Cardiac muscle cell (in vitro differentiated cells and primary cell): Measurements from ENCODE around the gene NAXD. TPM values are rescaled to one million over a fixed set of nuclear protein-coding genes. Genes with fewer than 3 reads are reported as not detected.

Source experiments
- DNase-seq, 2 donors: peaks; one replicate each; pipeline versions ENCODE4 v3.0.0 to v3.0.0-alpha.2; 2010 to 2017; ENCODE audit warnings: low read depth in 1 of 2, low spot score in 1 of 2
- H3K27ac ChIP-seq: fragments of 200-600 bp; sonication (generic); 2 replicates; pipeline ENCODE4 v1.5.1; 2016
- H3K27me3 ChIP-seq: fragments of 200-600 bp; sonication (generic); 2 replicates; pipeline ENCODE4 v1.6.0; 2016; ENCODE audit warnings: control low read depth
- H3K36me3 ChIP-seq: fragments of 200-600 bp; sonication (generic); 2 replicates; pipeline ENCODE4 v1.5.1; 2016; ENCODE audit warnings: control low read depth
- H3K4me1 ChIP-seq: fragments of 200-600 bp; sonication (generic); 2 replicates; pipeline ENCODE4 v1.8.1; 2017; ENCODE audit warnings: low read depth, mild to moderate bottlenecking, mixed run types
- H3K4me3 ChIP-seq: fragments of 200-600 bp; sonication (generic); 2 replicates; pipeline ENCODE4 v1.5.1; 2016; ENCODE audit warnings: mild to moderate bottlenecking
- H3K9me3 ChIP-seq: fragments of 200-600 bp; sonication (generic); 2 replicates; pipeline ENCODE4 v1.5.1; 2017; ENCODE audit warnings: low read depth, mild to moderate bottlenecking, control low read depth
- CTCF ChIP-seq: IDR thresholded peaks from 2 replicates; pipeline ENCODE4 v1.5.1; 2012; ENCODE audit warnings: low read depth, mild to moderate bottlenecking, low read length
- polyA plus RNA-seq: library from polyadenylated mRNA; unstranded; fragments of >200 nt; fragmentation: Nextera tagmentation; extraction: Ambion mirVana; gene quantifications from 2 replicates; pipeline ENCODE4 v1.2.1, GENCODE V29; 2016
- total RNA-seq: library from RNA; depleted of rRNA; stranded (reverse); fragments of >200 nt; gene quantifications from 2 replicates; pipeline ENCODE4 v1.2.3, GENCODE V29; 2016

Gene NAXD
- total and polyA plus RNA-seq, 2 experiments from 2014 or later: 36.8 to 40.7 TPM

DNA sequence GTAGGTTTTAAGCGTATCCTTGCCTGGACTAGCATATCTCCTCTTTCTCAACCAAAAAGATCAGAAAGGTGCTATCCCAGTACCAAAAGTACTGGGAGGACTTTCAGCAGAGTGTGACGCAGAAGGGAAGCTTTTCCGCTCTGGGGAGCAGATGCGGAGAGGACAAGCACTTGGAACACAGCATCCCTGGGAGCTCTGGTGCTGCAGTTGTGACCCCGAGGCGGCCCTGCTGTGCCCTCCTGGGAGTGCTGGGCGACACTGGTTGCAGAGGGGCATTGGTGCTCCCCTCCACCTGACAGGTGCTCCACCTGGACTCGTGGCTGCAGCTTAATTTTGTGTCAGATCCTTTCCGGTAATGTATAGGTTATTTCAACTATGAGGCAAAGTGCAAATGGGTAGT, 3.4 kb downstream of the NAXD start:
- Histone ChIP-seq H3K27me3 (no peaks in the 10 kb centered on the region), H3K36me3 (no peaks in the 10 kb centered on the region), H3K4me3 (no peak overlapping the region), H3K9me3 (no peaks in the 10 kb centered on the region), H3K27ac (no peak overlapping the region), H3K4me1 (peaks cover 13% of the 10 kb centered on the region)
- DNase-seq: no peak
- TF ChIP-seq CTCF: no peak

DNA sequence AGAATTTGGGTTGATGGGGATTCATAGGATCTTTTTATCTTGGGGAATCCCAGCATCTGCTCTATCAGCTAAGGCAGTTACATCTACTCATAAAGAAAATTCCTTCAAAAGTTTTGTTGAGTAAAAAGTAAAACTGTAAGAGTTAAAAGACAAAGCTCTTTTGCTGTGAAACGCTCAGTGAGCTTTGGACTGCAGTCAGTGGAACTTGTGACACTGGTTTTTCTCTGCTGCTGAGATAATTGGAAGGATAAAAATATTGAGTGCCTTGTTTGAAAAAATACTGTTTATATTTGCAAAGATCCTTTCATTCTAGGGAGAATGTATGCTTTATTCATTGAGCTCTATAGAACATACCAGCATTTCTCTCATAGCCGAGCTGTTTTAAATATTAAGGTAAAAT, 5.3 kb downstream of the NAXD start:
- H3K4me3 ChIP-seq: no peak overlapping the region
- H3K27ac ChIP-seq: no peak overlapping the region
- H3K27me3 ChIP-seq: no peaks in the 10 kb centered on the region
- peaks cover 13% of the 10 kb centered on the region for H3K4me1 ChIP-seq
- no peaks in the 10 kb centered on the region for H3K9me3 ChIP-seq
- no peak for DNase-seq
- TF ChIP-seq CTCF: no peak
- H3K36me3 ChIP-seq: no peaks in the 10 kb centered on the region

- peaks cover 2% of the 10 kb centered on the region for H3K36me3 ChIP-seq
- DNase-seq: no peak
- no peak overlapping the region for H3K4me3 ChIP-seq
- H3K9me3 ChIP-seq: no peaks in the 10 kb centered on the region
- no peaks in the 10 kb centered on the region for H3K4me1 ChIP-seq
- no peak overlapping the region for H3K27ac ChIP-seq
- no peaks in the 10 kb centered on the region for H3K27me3 ChIP-seq
- TF ChIP-seq CTCF: no peak
These were observed 9.7 kb downstream of the NAXD start for GRCh38 chr13:110624766-110625756.

GRCh38 chr13:110625771-110626321, 10.5 kb downstream of the NAXD start:
- no peak for DNase-seq
- TF ChIP-seq CTCF: no peak
- H3K4me1 ChIP-seq: no peaks in the 10 kb centered on the region
- no peak overlapping the region for H3K27ac ChIP-seq
- H3K36me3 ChIP-seq: peaks cover 2% of the 10 kb centered on the region
- no peaks in the 10 kb centered on the region for H3K27me3 ChIP-seq
- H3K9me3 ChIP-seq: no peaks in the 10 kb centered on the region
- H3K4me3 ChIP-seq: no peak overlapping the region

- H3K36me3 ChIP-seq: peaks cover 2% of the 10 kb centered on the region
- H3K27ac ChIP-seq: no peak overlapping the region
- no peaks in the 10 kb centered on the region for H3K27me3 ChIP-seq
- no peaks in the 10 kb centered on the region for H3K4me1 ChIP-seq
- no peaks in the 10 kb centered on the region for H3K9me3 ChIP-seq
- TF ChIP-seq CTCF: no peak
- no peak overlapping the region for H3K4me3 ChIP-seq
- no peak for DNase-seq
These were observed 11.2 kb downstream of the NAXD start for GRCh38 chr13:110626521-110626920.
